Measurements from ENCODE around the gene FAM47E. TPM values are rescaled to one million over a fixed set of nuclear protein-coding genes. Genes with fewer than 3 reads are reported as not detected.
A peak's percentile ranks its signal among the peaks of the same experiment; 100 is the strongest.

FAM47E gene
- total RNA-seq, 2 donors from 2014 or later, result 12.3 to 15.1 TPM

GRCh38 chr4:76206222-76206942 lies 45.1 kb upstream of the FAM47E start:
- no peak for DNase-seq (ENCODE audit: low spot score)
- Histone ChIP-seq H3K36me3 (no peaks in the 10 kb centered on the region), H3K27ac (peak overlapping the region; percentile 45 to 78), H3K27me3 (replicated peaks; ENCODE audit: insufficient read depth) (no peaks in the 10 kb centered on the region), H3K9me3 (no peaks in the 10 kb centered on the region), H3K4me1 (replicated peaks) (peaks cover 17% of the 10 kb centered on the region), H3K4me3 (no peak overlapping the region)
- intact Hi-C loops (cut with DNase I), result no loop called here
- TF ChIP-seq CTCF (IDR thresholded peaks at IDR 0.05) (no peak), POLR2A (IDR thresholded peaks at IDR 0.05) (no peak), POLR2AphosphoS5 (IDR thresholded peaks at IDR 0.05) (no peak)
- 66% methylated on average over 7 of the region's 7 CpGs for WGBS

- H3K9me3 ChIP-seq, result no peaks in the 10 kb centered on the region
- intact Hi-C loops (cut with DNase I), result no loop called here
- H3K36me3 ChIP-seq, result no peaks in the 10 kb centered on the region
- H3K4me3 ChIP-seq, result no peak overlapping the region
- no peak for DNase-seq (ENCODE audit: low spot score)
- no peak for TF ChIP-seq CTCF (IDR thresholded peaks at IDR 0.05)
- TF ChIP-seq POLR2AphosphoS5 (IDR thresholded peaks at IDR 0.05), result no peak
- TF ChIP-seq POLR2A (IDR thresholded peaks at IDR 0.05), result no peak
- H3K27me3 ChIP-seq (replicated peaks; ENCODE audit: insufficient read depth), result no peaks in the 10 kb centered on the region
- H3K27ac ChIP-seq, result peak overlapping the region; percentile 78 to 96
- peaks cover 15% of the 10 kb centered on the region for H3K4me1 ChIP-seq (replicated peaks)
These were observed 44.0 kb upstream of the FAM47E start for GRCh38 chr4:76207549-76207948.

GRCh38 chr4:76208005-76208765 lies 43.3 kb upstream of the FAM47E start:
- WGBS, result 14% methylated on average over 9 of the region's 9 CpGs
- Histone ChIP-seq H3K4me1 (replicated peaks) (peaks cover 15% of the 10 kb centered on the region), H3K27me3 (replicated peaks; ENCODE audit: insufficient read depth) (no peaks in the 10 kb centered on the region), H3K27ac (peak overlapping the region; percentile 78 to 96), H3K4me3 (no peak overlapping the region), H3K9me3 (no peaks in the 10 kb centered on the region), H3K36me3 (no peaks in the 10 kb centered on the region)
- intact Hi-C loops (cut with DNase I), result no loop called here
- peak; percentile 81 for DNase-seq (ENCODE audit: low spot score)
- no peak for TF ChIP-seq CTCF (IDR thresholded peaks at IDR 0.05)
- TF ChIP-seq POLR2A (IDR thresholded peaks at IDR 0.05), result peak; percentile 31
- TF ChIP-seq POLR2AphosphoS5 (IDR thresholded peaks at IDR 0.05), result peak; percentile 94

GRCh38 chr4:76209881-76210280 lies 41.6 kb upstream of the FAM47E start:
- 67% methylated on average over 4 of the region's 4 CpGs for whole genome bisulfite sequencing
- Histone ChIP-seq H3K9me3 (no peaks in the 10 kb centered on the region), H3K4me3 (no peak overlapping the region), H3K27ac (peak overlapping the region; percentile 78 to 96), H3K36me3 (no peaks in the 10 kb centered on the region), H3K27me3 (replicated peaks; ENCODE audit: insufficient read depth) (no peaks in the 10 kb centered on the region), H3K4me1 (replicated peaks) (peaks cover 25% of the 10 kb centered on the region)
- TF ChIP-seq POLR2AphosphoS5 (IDR thresholded peaks at IDR 0.05) (no peak), POLR2A (IDR thresholded peaks at IDR 0.05) (no peak), CTCF (IDR thresholded peaks at IDR 0.05) (no peak)
- no peak for DNase-seq (ENCODE audit: low spot score)
- intact Hi-C loops (cut with DNase I), result loop anchor here (5.0 to 10.0 kb wide), 2 partner anchors 42 to 65 kb away; partner anchors contain the start of genes FAM47E and NUP54

Data from prostate gland (tissue), 2 donors.